Endodermal cell (in vitro differentiated cells): Measurements from ENCODE around the gene LNX1. TPM values are rescaled to one million over a fixed set of nuclear protein-coding genes. Genes with fewer than 3 reads are reported as not detected.
A peak's percentile ranks its signal among the peaks of the same experiment; 100 is the strongest.

Experiments used
- DNase-seq: peaks from one replicate; pipeline ENCODE4 v3.0.0-alpha.2; 2017
- H3K27ac ChIP-seq: 2 replicates; pipeline ENCODE4 v1.5.1; 2013; ENCODE audit warnings: mild to moderate bottlenecking, low read depth, low read length, moderate library complexity
- H3K27me3 ChIP-seq: 2 replicates; pipeline ENCODE4 v1.6.1; 2013; ENCODE audit warnings: mild to moderate bottlenecking, low read length, moderate library complexity; ENCODE audit not compliant: insufficient read depth, control insufficient read depth, poor library complexity, severe bottlenecking
- H3K36me3 ChIP-seq: 2 replicates; pipeline ENCODE4 v1.7.0; 2013; ENCODE audit warnings: mild to moderate bottlenecking, low read length, moderate library complexity; ENCODE audit not compliant: control insufficient read depth, insufficient read depth
- H3K4me1 ChIP-seq: one replicate; pipeline ENCODE4 v1.7.0; 2013; ENCODE audit warnings: low read length; ENCODE audit not compliant: control insufficient read depth, insufficient read depth
- H3K4me3 ChIP-seq: 2 replicates; pipeline ENCODE4 v1.5.1; 2013; ENCODE audit warnings: mild to moderate bottlenecking, low read length, moderate library complexity
- H3K9ac ChIP-seq: 2 replicates; pipeline ENCODE4 v1.6.1; 2013; ENCODE audit warnings: mild to moderate bottlenecking, low read length, moderate library complexity; ENCODE audit not compliant: poor library complexity, severe bottlenecking; ENCODE audit errors: extremely low read depth
- H3K9me3 ChIP-seq: 2 replicates; pipeline ENCODE4 v1.6.1; 2013; ENCODE audit warnings: mild to moderate bottlenecking, low read length, moderate library complexity; ENCODE audit not compliant: control insufficient read depth
- H3K27ac Mint-ChIP-seq: 2 replicates; pipeline ENCODE4 v1.8.0; 2020; ENCODE audit warnings: mixed read lengths
- H3K27me3 Mint-ChIP-seq: 2 replicates; pipeline ENCODE4 v1.8.0; 2021; ENCODE audit warnings: mild to moderate bottlenecking, mixed read lengths; ENCODE audit not compliant: insufficient read depth
- H3K36me3 Mint-ChIP-seq: 2 replicates; pipeline ENCODE4 v1.8.0; 2020; ENCODE audit warnings: low read depth, mixed read lengths
- H3K4me1 Mint-ChIP-seq: 2 replicates; pipeline ENCODE4 v1.8.0; 2020; ENCODE audit warnings: mixed read lengths
- H3K4me3 Mint-ChIP-seq: 2 replicates; pipeline ENCODE4 v1.8.0; 2020; ENCODE audit warnings: mild to moderate bottlenecking, moderate library complexity, mixed read lengths
- H3K9me3 Mint-ChIP-seq: 2 replicates; pipeline ENCODE4 v1.8.0; 2020; ENCODE audit warnings: mild to moderate bottlenecking, mixed read lengths
- CTCF ChIP-seq: fragments of 200-600 bp; sonication (generic); conservative IDR thresholded peaks from 2 replicates; pipeline ENCODE4 v1.5.0; 2021; ENCODE audit warnings: antibody characterized with exemption, mild to moderate bottlenecking
- WGBS, 2 experiments: methylation state at CpG; one replicate each; pipeline versions ENCODE4 v1.1.5 to v1.1.7; 2013; ENCODE audit warnings: missing lambda C conversion rate in 2 of 2, mixed read lengths in 1 of 2; ENCODE audit not compliant: insufficient coverage in 1 of 2, insufficient read length in 1 of 2; 5-methylcytosine and 5-hydroxymethylcytosine counted together
- total RNA-seq, 2 donors: library from RNA; stranded (reverse); fragmentation: NEBNext Ultra II Directional in 1 of 2; extraction: Animal tissue kit (Norgen Biotek cat#: 25700) in 1 of 2; gene quantifications; 2 replicates in 1 of 2; 3 replicates in 1 of 2; pipeline ENCODE4 v1.2.1, GENCODE V29; 2021

Gene LNX1
- total RNA-seq, 2 donors from 2014 or later: 4.4 to 5.4 TPM

- no peaks in the 10 kb centered on the region for H3K27me3 ChIP-seq
- Mint-ChIP-seq H3K4me3 (no peak overlapping the region), H3K4me1 (peaks cover 27% of the 10 kb centered on the region), H3K36me3 (peaks cover 4% of the 10 kb centered on the region), H3K9me3 (no peaks in the 10 kb centered on the region), H3K27ac (no peak overlapping the region), H3K27me3 (no peaks in the 10 kb centered on the region)
- no peak for DNase-seq
- no peak overlapping the region for H3K4me3 ChIP-seq
- 90 to 100% methylated on average over 1 to 3 of the region's 4 CpGs for WGBS, 2 experiments
- H3K9ac ChIP-seq: no peak overlapping the region
- no peaks in the 10 kb centered on the region for H3K36me3 ChIP-seq
- H3K27ac ChIP-seq: no peak overlapping the region
- H3K4me1 ChIP-seq: peaks cover 4% of the 10 kb centered on the region
- H3K9me3 ChIP-seq: no peaks in the 10 kb centered on the region
- no peak for TF ChIP-seq CTCF
These were observed 112.4 kb downstream of the LNX1 start for GRCh38 chr4:53478671-53479456.

- Mint-ChIP-seq H3K4me1 (peaks cover 27% of the 10 kb centered on the region), H3K27me3 (no peaks in the 10 kb centered on the region), H3K4me3 (no peak overlapping the region), H3K27ac (peak overlapping the region; percentile 14), H3K36me3 (peaks cover 6% of the 10 kb centered on the region), H3K9me3 (peaks cover under 1% of the 10 kb centered on the region)
- Histone ChIP-seq H3K4me1 (peaks cover 4% of the 10 kb centered on the region), H3K36me3 (no peaks in the 10 kb centered on the region), H3K4me3 (no peak overlapping the region), H3K27me3 (no peaks in the 10 kb centered on the region), H3K27ac (no peak overlapping the region), H3K9ac (no peak overlapping the region), H3K9me3 (no peaks in the 10 kb centered on the region)
- no peak for DNase-seq
- WGBS, 2 experiments: 80 to 92% methylated on average over 1 of the region's 1 CpG
- TF ChIP-seq CTCF: no peak
These were observed 113.7 kb downstream of the LNX1 start for GRCh38 chr4:53477636-53478035.

- peak overlapping the region; percentile 20 for H3K4me3 Mint-ChIP-seq
- no peak for TF ChIP-seq CTCF
- Histone ChIP-seq H3K27me3 (no peaks in the 10 kb centered on the region), H3K9ac (no peak overlapping the region), H3K4me1 (peaks cover 4% of the 10 kb centered on the region), H3K9me3 (no peaks in the 10 kb centered on the region), H3K36me3 (no peaks in the 10 kb centered on the region), H3K4me3 (peak overlapping the region; percentile 32), H3K27ac (no peak overlapping the region)
- H3K4me1 Mint-ChIP-seq: peaks cover 27% of the 10 kb centered on the region
- no peak for DNase-seq
- WGBS, 2 experiments: 55 to 67% methylated on average over 3 to 5 of the region's 5 CpGs
- no peaks in the 10 kb centered on the region for H3K27me3 Mint-ChIP-seq
- H3K9me3 Mint-ChIP-seq: peaks cover 2% of the 10 kb centered on the region
- peaks cover 7% of the 10 kb centered on the region for H3K36me3 Mint-ChIP-seq
- peak overlapping the region; percentile 84 for H3K27ac Mint-ChIP-seq
These were observed 114.2 kb downstream of the LNX1 start for GRCh38 chr4:53477038-53477565.
